Effector CD8-positive, alpha-beta T cell (primary cell): Measurements from ENCODE around the gene PCDH1.

ENCODE experiments used
- DNase-seq: peaks from one replicate; lab custom pipeline; 2025; lab: John Stamatoyannopoulos, UW

Gene PCDH1

DNA sequence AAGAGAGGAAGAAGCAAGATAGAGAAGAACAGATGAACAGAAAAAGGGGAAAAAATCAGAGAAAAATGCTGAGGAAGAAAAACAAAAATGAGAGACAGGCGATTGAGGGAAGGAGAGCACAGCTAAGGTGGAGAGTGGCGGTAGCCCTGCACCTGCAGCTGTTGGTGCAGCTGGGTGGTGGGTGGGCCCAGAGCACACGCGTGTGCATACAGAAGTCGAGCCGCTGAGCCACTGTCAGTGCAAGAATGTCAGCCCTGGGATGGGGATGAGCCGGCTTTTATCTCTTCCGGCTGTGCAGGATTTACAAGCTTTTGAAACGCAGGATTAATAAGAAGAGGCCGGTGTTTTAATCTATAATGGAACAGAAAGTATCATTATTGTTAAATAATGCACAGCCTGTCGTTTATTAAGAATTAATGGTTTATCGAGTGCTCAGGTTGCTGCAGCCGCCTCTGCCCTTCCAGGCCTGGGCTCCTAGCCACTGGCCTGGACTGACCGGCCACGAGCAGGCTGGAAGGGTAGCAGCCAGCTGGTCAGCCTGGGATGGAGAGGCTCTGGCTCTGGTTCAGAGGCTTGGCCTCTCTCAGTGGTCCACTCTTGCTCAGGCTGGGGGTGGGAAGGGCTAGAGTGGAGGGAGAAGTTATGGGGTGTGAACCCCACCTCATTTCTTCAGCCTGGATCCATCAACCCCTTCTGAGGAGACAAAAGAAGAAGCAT lies 68.7 kb downstream of the PCDH1 start:
- no peak for DNase-seq

DNA sequence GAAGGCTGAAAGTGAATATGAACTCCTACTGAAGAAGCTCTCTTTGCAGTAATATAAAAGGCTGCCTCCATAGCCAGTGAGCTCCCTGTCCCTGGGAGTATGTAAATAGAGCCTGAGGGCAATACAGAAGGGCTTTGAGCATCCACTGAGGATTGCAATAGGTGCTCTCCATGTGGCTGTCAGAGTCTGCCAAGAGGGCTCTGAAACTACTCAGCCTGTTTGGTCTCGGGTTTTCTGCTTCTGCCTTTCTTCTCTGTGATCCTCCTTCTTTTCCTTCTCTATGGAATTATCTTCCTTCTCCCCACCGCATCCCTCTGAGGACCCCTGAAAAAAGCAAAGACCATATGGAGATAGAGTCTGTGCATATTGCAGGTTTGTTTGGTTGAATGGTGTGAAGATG lies 69.4 kb downstream of the PCDH1 start:
- no peak for DNase-seq

DNA sequence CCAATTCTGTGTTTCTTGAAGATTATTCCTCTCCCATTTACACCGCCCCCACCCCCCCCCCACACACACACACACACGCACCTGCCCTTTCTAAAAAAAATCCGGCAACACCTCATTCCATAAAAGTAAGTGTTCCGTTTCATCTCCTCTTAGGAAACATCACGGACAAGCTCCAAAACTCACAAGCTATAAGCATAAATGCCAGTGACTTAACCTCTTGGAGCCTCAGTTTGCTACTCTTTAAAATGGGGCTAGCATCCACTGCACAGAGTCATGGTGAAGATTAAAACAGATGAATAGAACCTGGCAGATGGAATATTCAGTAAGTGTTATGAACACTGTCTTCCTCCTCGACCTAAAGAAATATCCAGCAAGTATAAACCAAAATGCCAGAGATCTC lies 70.5 kb downstream of the PCDH1 start:
- no peak for DNase-seq

DNA sequence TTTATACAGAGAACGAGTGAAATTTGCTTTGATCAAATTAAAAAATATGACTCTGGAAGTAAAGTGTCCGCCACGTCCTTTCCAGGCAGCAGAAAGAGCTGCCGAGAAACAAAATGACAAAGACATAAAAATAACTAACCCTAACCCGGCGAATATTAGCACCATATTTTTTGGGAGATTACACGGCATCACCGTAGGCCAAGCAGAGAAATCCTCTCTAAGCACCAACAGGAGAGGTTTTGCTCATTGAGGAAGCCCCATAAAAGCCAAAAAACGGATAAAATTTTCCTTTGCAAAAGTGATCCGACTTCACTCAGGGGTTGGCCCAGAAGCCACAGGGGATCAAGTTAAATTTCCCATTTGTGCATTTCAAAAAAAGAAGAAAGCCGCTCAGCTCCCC lies 70.9 kb downstream of the PCDH1 start:
- DNase-seq, result no peak

DNA sequence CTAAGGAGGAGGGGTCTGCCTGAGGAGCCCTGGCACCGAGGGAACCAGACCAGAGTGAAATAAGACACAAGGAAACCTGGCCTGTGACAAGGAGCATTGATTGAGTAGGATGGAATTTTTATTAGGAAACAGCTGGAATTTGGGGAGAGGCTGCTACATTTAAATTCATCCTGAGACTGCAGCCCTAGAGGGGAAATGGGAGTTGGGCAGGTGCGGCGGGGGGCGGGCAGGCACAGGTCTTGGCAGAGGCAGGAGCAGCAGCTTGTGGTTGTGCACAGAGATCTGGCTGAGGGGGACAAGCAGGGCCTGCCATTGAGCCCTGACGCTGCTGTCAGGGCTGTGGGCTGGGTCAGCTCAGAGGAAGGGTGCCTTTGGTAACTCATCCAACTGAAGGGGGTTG lies 71.6 kb downstream of the PCDH1 start:
- DNase-seq, result no peak

DNA sequence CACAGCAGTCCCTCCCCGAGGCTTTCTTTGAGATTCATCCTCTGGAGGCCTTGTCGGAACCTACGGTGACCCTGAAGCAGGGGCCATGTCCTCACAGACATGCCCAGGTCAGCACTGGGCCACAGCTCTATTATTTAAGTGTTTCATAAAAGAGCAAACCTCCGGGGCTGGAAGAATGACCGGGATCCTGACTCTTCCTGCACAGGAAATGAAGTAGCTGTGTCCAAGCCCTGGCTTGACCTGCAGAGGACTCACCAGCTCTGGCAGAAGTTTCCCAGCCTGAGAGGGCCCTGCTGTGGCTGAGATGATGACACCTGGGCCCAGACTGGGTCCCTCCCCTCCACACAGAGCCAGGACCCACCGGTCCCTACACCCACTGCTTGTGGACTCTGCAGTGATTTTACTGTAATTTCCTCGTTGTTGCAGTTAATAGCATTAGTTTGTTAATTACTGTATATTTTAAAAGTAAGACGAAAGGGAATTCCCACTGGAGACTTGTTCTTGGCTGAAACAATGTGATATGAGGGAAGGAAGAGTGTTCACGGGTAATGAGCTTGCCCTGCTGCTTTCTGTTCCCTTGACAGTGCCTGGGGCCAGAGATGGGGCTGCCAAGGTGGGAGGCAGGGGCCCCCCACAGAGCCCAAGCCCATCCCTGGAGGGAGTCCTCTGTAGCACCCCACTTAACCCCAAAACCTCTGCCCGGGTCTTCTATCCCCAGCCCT lies 72.2 kb downstream of the PCDH1 start:
- no peak for DNase-seq

DNA sequence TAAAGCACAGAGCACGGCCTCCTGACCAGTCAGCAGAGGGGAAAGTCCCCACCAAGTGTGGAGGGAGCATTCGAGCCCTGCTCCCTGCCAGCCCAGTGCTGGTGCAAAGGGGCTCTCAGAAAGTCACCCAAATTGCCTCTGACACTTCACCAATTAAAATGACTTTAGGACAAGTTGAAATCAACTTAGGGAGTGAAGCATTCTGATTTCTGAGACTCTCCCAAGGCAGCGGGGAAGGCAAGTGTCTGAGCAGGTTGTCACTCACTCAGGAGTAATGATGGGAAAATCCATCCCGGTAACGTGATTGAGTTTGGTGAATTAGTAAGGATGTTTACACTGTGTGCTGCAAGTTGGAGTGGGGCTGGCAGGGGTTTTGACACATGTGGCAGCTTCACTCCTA lies 73.7 kb downstream of the PCDH1 start:
- DNase-seq, result no peak
